ENCODE data around the gene ODAPH. TPM values are rescaled to one million over a fixed set of nuclear protein-coding genes. Genes with fewer than 3 reads are reported as not detected.
"Not testable (repeated sequence)": the region's sequence is repeated elsewhere in the genome, so short reads cannot be mapped to it uniquely, and the experiment has no call there.

The ODAPH gene
- under 1 TPM in 1 of 4 donors, not detected in 3; 0.23 TPM for total RNA-seq

GRCh38 chr4:75555294-75556164 lies at the start of gene ODAPH:
TSS of gene ODAPH (plus strand) at chr4:75556066. CDS start at chr4:75556083, 17 bp downstream.
- no peaks in the 10 kb centered on the region for H3K4me1 ChIP-seq
- no peak for DNase-seq
- peaks cover 0 to 7% (median 0%) of the 10 kb centered on the region in 4 donors for H3K27me3 ChIP-seq
- intact Hi-C loops (cut with DNase I) = no loop called here
- no peaks in the 10 kb centered on the region for H3K36me3 ChIP-seq
- TF ChIP-seq CTCF (IDR thresholded peaks at IDR 0.05) = no peak
- TF ChIP-seq POLR2A (IDR thresholded peaks at IDR 0.05) = no peak
- H3K9me3 ChIP-seq = no peaks in the 10 kb centered on the region
- WGBS, 2 donors = 50 to 58% methylated on average over 8 to 9 of the region's 9 CpGs
- no peak within 1 kb of the TSS for H3K4me3 ChIP-seq
- H3K27ac ChIP-seq = no peak within 1 kb of the TSS

GRCh38 chr4:75509592-75509991 lies 46.3 kb upstream of the ODAPH start:
- Histone ChIP-seq H3K4me1 (peaks cover 12 to 45% (median 18%) of the 10 kb centered on the region in 3 donors), H3K36me3 (peaks cover 0 to 43% (median 0%) of the 10 kb centered on the region in 3 donors)
- H3K27ac ChIP-seq; H3K27me3 ChIP-seq; intact Hi-C loops (cut with DNase I); H3K9me3 ChIP-seq; H3K4me3 ChIP-seq; DNase-seq: not testable (repeated sequence)
- 84 to 89% methylated on average over 4 of the region's 4 CpGs for WGBS, 2 donors

- peak overlapping the region in 3 of 4 donors; percentile 46 to 98 (median 91) for H3K27ac ChIP-seq
- 51 to 61% methylated on average over 3 of the region's 3 CpGs for WGBS, 2 donors
Measured at GRCh38 chr4:75511841-75512240, 44.0 kb upstream of the ODAPH start.

GRCh38 chr4:75512386-75513211 lies 43.3 kb upstream of the ODAPH start:
- DNase-seq = no peak
- Histone ChIP-seq H3K4me3 (peak overlapping the region; percentile 47 to 90 (median 82)), H3K9me3 (no peaks in the 10 kb centered on the region), H3K27ac (peak overlapping the region; percentile 46 to 98 (median 88)), H3K27me3 (no peaks in the 10 kb centered on the region), H3K4me1 (peaks cover 12 to 62% (median 21%) of the 10 kb centered on the region in 3 donors), H3K36me3 (peaks cover 0 to 24% (median 5%) of the 10 kb centered on the region in 3 donors)
- TF ChIP-seq CTCF (IDR thresholded peaks at IDR 0.05) (no peak), POLR2A (IDR thresholded peaks at IDR 0.05) (no peak)
- WGBS, 2 donors = 28 to 33% methylated on average over 5 to 6 of the region's 6 CpGs
- intact Hi-C loops (cut with DNase I) = no loop called here

More at GRCh38 chr4:75511841-75512240, 44.0 kb upstream of the ODAPH start:
- H3K27me3 ChIP-seq = no peaks in the 10 kb centered on the region
- DNase-seq = no peak
- intact Hi-C loops (cut with DNase I) = no loop called here
- no peaks in the 10 kb centered on the region for H3K9me3 ChIP-seq
- peaks cover 12 to 62% (median 21%) of the 10 kb centered on the region in 3 donors for H3K4me1 ChIP-seq
- peak overlapping the region in 2 of 4 donors; percentile 77 to 90 for H3K4me3 ChIP-seq
- H3K36me3 ChIP-seq = peaks cover 0 to 24% (median 0%) of the 10 kb centered on the region in 3 donors
- no peak for TF ChIP-seq POLR2A (IDR thresholded peaks at IDR 0.05)
- TF ChIP-seq CTCF (IDR thresholded peaks at IDR 0.05) = no peak

- peak overlapping the region; percentile 84 to 99 (median 94) for H3K27ac ChIP-seq
- peak overlapping the region; percentile 47 to 90 (median 82) for H3K4me3 ChIP-seq
- peaks cover 0 to 22% (median 9%) of the 10 kb centered on the region in 3 donors for H3K36me3 ChIP-seq
- H3K9me3 ChIP-seq = no peaks in the 10 kb centered on the region
- no peaks in the 10 kb centered on the region for H3K27me3 ChIP-seq
- peaks cover 12 to 66% (median 21%) of the 10 kb centered on the region in 3 donors for H3K4me1 ChIP-seq
- TF ChIP-seq CTCF (IDR thresholded peaks at IDR 0.05) (no peak), POLR2A (IDR thresholded peaks at IDR 0.05) (no peak)
- DNase-seq = no peak
- WGBS, 2 donors = 1% methylated on average over 9 to 12 of the region's 12 CpGs
- intact Hi-C loops (cut with DNase I) = no loop called here
Measured at GRCh38 chr4:75513526-75514130, 42.2 kb upstream of the ODAPH start.

Data from esophagus squamous epithelium (tissue), 5 donors.